Hepatocyte (in vitro differentiated cells): ENCODE results near the gene SLC19A1. TPM values are rescaled to one million over a fixed set of nuclear protein-coding genes. Genes with fewer than 3 reads are reported as not detected.

ENCODE experiments used
- DNase-seq: peaks from one replicate; pipeline ENCODE4 v3.0.0-alpha.2; 2016; ENCODE audit warnings: low spot score
- H2AFZ ChIP-seq: fragments of 200-600 bp; sonication (generic); 2 replicates; pipeline ENCODE4 v1.6.0; 2016; ENCODE audit warnings: antibody characterized with exemption, mild to moderate bottlenecking
- H3K27ac ChIP-seq: fragments of 200-600 bp; sonication (generic); 2 replicates; pipeline ENCODE4 v1.5.1; 2016; ENCODE audit warnings: mild to moderate bottlenecking
- H3K27me3 ChIP-seq: fragments of 200-600 bp; sonication (generic); 2 replicates; pipeline ENCODE4 v1.6.1; 2016
- H3K36me3 ChIP-seq: fragments of 200-600 bp; sonication (generic); replicated peaks from 2 replicates; pipeline ENCODE4 v1.5.1; 2016; ENCODE audit warnings: low read depth; ENCODE audit not compliant: insufficient read depth
- H3K4me1 ChIP-seq: fragments of 200-600 bp; sonication (generic); 2 replicates; pipeline ENCODE4 v1.5.1; 2016; ENCODE audit warnings: mild to moderate bottlenecking, moderate library complexity; ENCODE audit not compliant: insufficient read depth
- H3K4me2 ChIP-seq: fragments of 200-600 bp; sonication (generic); 2 replicates; pipeline ENCODE4 v1.6.0; 2016
- H3K4me3 ChIP-seq: fragments of 200-600 bp; sonication (generic); 2 replicates; pipeline ENCODE4 v1.5.1; 2016; ENCODE audit warnings: mild to moderate bottlenecking
- H3K79me2 ChIP-seq: fragments of 200-600 bp; sonication (generic); 2 replicates; pipeline ENCODE4 v1.6.0; 2017; ENCODE audit warnings: mild to moderate bottlenecking
- H3K9me2 ChIP-seq: fragments of 200-600 bp; sonication (generic); replicated peaks from 2 replicates; pipeline ENCODE4 v1.6.0; 2017; ENCODE audit warnings: mild to moderate bottlenecking; ENCODE audit not compliant: insufficient read depth
- H3K9me3 ChIP-seq: fragments of 200-600 bp; sonication (generic); 2 replicates; pipeline ENCODE4 v1.5.1; 2016; ENCODE audit warnings: low read depth, mild to moderate bottlenecking
- H4K20me1 ChIP-seq: fragments of 200-600 bp; sonication (generic); 2 replicates; pipeline ENCODE4 v1.6.0; 2016; ENCODE audit warnings: mild to moderate bottlenecking; ENCODE audit not compliant: insufficient read depth, poor library complexity, severe bottlenecking
- CTCF ChIP-seq: fragments of 200-600 bp; sonication (generic); IDR thresholded peaks from 2 replicates; pipeline ENCODE4 v1.5.1; 2016; ENCODE audit warnings: antibody characterized with exemption, mild to moderate bottlenecking; ENCODE audit not compliant: poor library complexity
- EZH2 ChIP-seq: fragments of 200-600 bp; sonication (generic); IDR thresholded peaks from 2 replicates; pipeline ENCODE4 v1.6.1; 2016; ENCODE audit warnings: antibody characterized with exemption, mild to moderate bottlenecking, borderline replicate concordance
- EZH2phosphoT487 ChIP-seq: fragments of 200-600 bp; sonication (generic); IDR thresholded peaks from one replicate; pipeline ENCODE4 v1.6.1; 2018; ENCODE audit warnings: antibody characterized with exemption, mild to moderate bottlenecking, low read depth, moderate library complexity; ENCODE audit not compliant: unreplicated experiment, severe bottlenecking
- WGBS: methylation state at CpG from one replicate; pipeline ENCODE4 v1.1.6; 2016; ENCODE audit warnings: low lambda C conversion rate; ENCODE audit errors: missing lambda C conversion rate; 5-methylcytosine and 5-hydroxymethylcytosine counted together
- polyA plus RNA-seq: library from polyadenylated mRNA; unstranded; fragments of >200 nt; fragmentation: Nextera tagmentation; extraction: Ambion mirVana; gene quantifications from 2 replicates; pipeline ENCODE4 v1.2.1, GENCODE V29; 2016
- total RNA-seq: library from RNA; depleted of rRNA; stranded (reverse); fragments of >200 nt; gene quantifications from 2 replicates; pipeline ENCODE4 v1.2.3, GENCODE V29; 2014

Gene SLC19A1
- total and polyA plus RNA-seq, 2 experiments from 2014 or later: 7.7 to 24.8 TPM

- H3K4me2 ChIP-seq: no peak overlapping the region
- no peaks in the 10 kb centered on the region for H4K20me1 ChIP-seq
- H3K27ac ChIP-seq: no peak overlapping the region
- H3K36me3 ChIP-seq: no peaks in the 10 kb centered on the region
- H3K4me1 ChIP-seq: no peaks in the 10 kb centered on the region
- H3K27me3 ChIP-seq: no peaks in the 10 kb centered on the region
- H3K4me3 ChIP-seq: no peak overlapping the region
- H3K9me2 ChIP-seq: no peaks in the 10 kb centered on the region
- DNase-seq: no peak
- no peaks in the 10 kb centered on the region for H3K79me2 ChIP-seq
- no peak overlapping the region for H2AFZ ChIP-seq
- TF ChIP-seq EZH2: no peak
- 93% methylated on average over 33 of the region's 40 CpGs for WGBS
- no peaks in the 10 kb centered on the region for H3K9me3 ChIP-seq
Observed at GRCh38 chr21:45482899-45483821, 59.1 kb downstream of the SLC19A1 start.

GRCh38 chr21:45481977-45482898 lies 60.0 kb downstream of the SLC19A1 start:
- H3K9me3 ChIP-seq: no peaks in the 10 kb centered on the region
- H3K79me2 ChIP-seq: no peaks in the 10 kb centered on the region
- 95% methylated on average over 33 of the region's 33 CpGs for WGBS
- H3K4me3 ChIP-seq: no peak overlapping the region
- TF ChIP-seq EZH2phosphoT487: no peak
- TF ChIP-seq EZH2: no peak
- no peak for TF ChIP-seq CTCF
- no peak overlapping the region for H3K4me2 ChIP-seq
- H3K36me3 ChIP-seq: no peaks in the 10 kb centered on the region
- DNase-seq: no peak
- H3K27ac ChIP-seq: no peak overlapping the region
- H3K9me2 ChIP-seq: no peaks in the 10 kb centered on the region
- H3K4me1 ChIP-seq: no peaks in the 10 kb centered on the region
- no peaks in the 10 kb centered on the region for H3K27me3 ChIP-seq
- no peaks in the 10 kb centered on the region for H4K20me1 ChIP-seq
- no peak overlapping the region for H2AFZ ChIP-seq

GRCh38 chr21:45481566-45481965 lies 60.7 kb downstream of the SLC19A1 start:
- no peaks in the 10 kb centered on the region for H3K36me3 ChIP-seq
- H3K4me3 ChIP-seq: no peak overlapping the region
- no peaks in the 10 kb centered on the region for H4K20me1 ChIP-seq
- no peak for TF ChIP-seq EZH2phosphoT487
- TF ChIP-seq EZH2: no peak
- no peak for TF ChIP-seq CTCF
- H3K9me3 ChIP-seq: no peaks in the 10 kb centered on the region
- H3K27ac ChIP-seq: no peak overlapping the region
- no peak for DNase-seq
- no peaks in the 10 kb centered on the region for H3K79me2 ChIP-seq
- no peaks in the 10 kb centered on the region for H3K27me3 ChIP-seq
- H3K4me1 ChIP-seq: no peaks in the 10 kb centered on the region
- no peak overlapping the region for H2AFZ ChIP-seq
- WGBS: 98% methylated on average over 16 of the region's 16 CpGs
- no peak overlapping the region for H3K4me2 ChIP-seq
- H3K9me2 ChIP-seq: no peaks in the 10 kb centered on the region
